Measurements from ENCODE around the gene UBE2J1. TPM values are rescaled to one million over a fixed set of nuclear protein-coding genes. Genes with fewer than 3 reads are reported as not detected.

Gene UBE2J1
- total and polyA plus RNA-seq, 8 donors, result 15.0 to 33.7 (median 29.3) TPM

- peak overlapping the region in 1 of 4 donors; percentile 37 for H3K27ac ChIP-seq
- no peak for FAIRE-seq
- no peaks in the 10 kb centered on the region for H3K36me3 ChIP-seq
- no peaks in the 10 kb centered on the region for H3K27me3 ChIP-seq
- no peak overlapping the region for H3K4me3 ChIP-seq
- TF ChIP-seq, protein P1, sequence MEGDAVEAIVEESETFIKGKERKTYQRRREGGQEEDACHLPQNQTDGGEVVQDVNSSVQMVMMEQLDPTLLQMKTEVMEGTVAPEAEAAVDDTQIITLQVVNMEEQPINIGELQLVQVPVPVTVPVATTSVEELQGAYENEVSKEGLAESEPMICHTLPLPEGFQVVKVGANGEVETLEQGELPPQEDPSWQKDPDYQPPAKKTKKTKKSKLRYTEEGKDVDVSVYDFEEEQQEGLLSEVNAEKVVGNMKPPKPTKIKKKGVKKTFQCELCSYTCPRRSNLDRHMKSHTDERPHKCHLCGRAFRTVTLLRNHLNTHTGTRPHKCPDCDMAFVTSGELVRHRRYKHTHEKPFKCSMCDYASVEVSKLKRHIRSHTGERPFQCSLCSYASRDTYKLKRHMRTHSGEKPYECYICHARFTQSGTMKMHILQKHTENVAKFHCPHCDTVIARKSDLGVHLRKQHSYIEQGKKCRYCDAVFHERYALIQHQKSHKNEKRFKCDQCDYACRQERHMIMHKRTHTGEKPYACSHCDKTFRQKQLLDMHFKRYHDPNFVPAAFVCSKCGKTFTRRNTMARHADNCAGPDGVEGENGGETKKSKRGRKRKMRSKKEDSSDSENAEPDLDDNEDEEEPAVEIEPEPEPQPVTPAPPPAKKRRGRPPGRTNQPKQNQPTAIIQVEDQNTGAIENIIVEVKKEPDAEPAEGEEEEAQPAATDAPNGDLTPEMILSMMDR (IDR thresholded peaks at IDR 0.05), result peak in 1 of 4 donors; percentile 10
- 40 to 43% methylated on average over 6 of the region's 6 CpGs for WGBS, 2 donors
- peaks cover 0 to 4% (median 3%) of the 10 kb centered on the region in 3 donors for H3K4me1 ChIP-seq
- ATAC-seq, result peak; percentile 93 to 97 (median 95)
- intact Hi-C loops (cut with DNase I), result no loop called here
- DNase-seq, result peak; percentile 65 to 83 (median 76)
- no peaks in the 10 kb centered on the region for H3K9me3 ChIP-seq
Measured at GRCh38 chr6:89375427-89376267, 23.1 kb upstream of the UBE2J1 start.

DNA sequence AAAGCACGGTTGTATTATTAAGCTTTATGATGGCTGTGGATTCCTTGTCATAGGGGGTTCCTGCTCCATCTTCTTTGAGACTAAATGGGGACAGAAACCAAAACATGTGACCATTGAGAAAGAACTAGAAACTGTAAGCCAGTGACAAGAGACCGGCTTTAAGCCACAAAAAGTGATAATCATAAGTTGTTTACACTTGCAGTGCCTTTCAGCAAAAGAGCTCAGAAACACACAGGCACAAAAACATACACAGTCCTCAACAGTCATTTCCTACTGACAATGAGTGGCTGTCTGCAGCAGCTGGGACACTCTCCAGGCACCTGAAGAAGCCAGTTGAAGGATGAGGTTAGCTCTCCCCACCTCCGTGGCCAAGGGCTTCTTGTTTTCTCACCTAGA, 20.0 kb upstream of the UBE2J1 start:
- no peaks in the 10 kb centered on the region for H3K9me3 ChIP-seq
- no peak overlapping the region for H3K4me3 ChIP-seq
- intact Hi-C loops (cut with DNase I), result no loop called here
- 43 to 51% methylated on average over 3 of the region's 3 CpGs for WGBS, 2 donors
- H3K4me1 ChIP-seq, result peaks cover 3 to 4% (median 4%) of the 10 kb centered on the region in 3 donors
- ATAC-seq (no peak), DNase-seq (no peak), FAIRE-seq (no peak)
- no peaks in the 10 kb centered on the region for H3K36me3 ChIP-seq
- TF ChIP-seq, protein P1 (IDR thresholded peaks at IDR 0.05), result no peak
- H3K27ac ChIP-seq, result no peak overlapping the region
- H3K27me3 ChIP-seq, result no peaks in the 10 kb centered on the region

- FAIRE-seq, result no peak
Measured at GRCh38 chr6:89371849-89372505, 19.5 kb upstream of the UBE2J1 start.

GRCh38 chr6:89368999-89369398, 16.5 kb upstream of the UBE2J1 start:
- intact Hi-C loops (cut with DNase I), result no loop called here
- no peaks in the 10 kb centered on the region for H3K27me3 ChIP-seq
- WGBS, 2 donors, result 3 to 8% methylated on average over 7 of the region's 7 CpGs
- TF ChIP-seq, protein P1 (IDR thresholded peaks at IDR 0.05), result peak in 3 of 4 donors; percentile 33 to 47 (median 33)
- FAIRE-seq, result no peak
- H3K9me3 ChIP-seq, result no peaks in the 10 kb centered on the region
- no peak overlapping the region for H3K4me3 ChIP-seq
- H3K27ac ChIP-seq, result no peak overlapping the region
- H3K4me1 ChIP-seq, result peaks cover 0 to 4% (median 0%) of the 10 kb centered on the region in 3 donors
- DNase-seq, result peak in 5 of 6 donors; percentile 52 to 69 (median 56)
- ATAC-seq, result peak; percentile 82 to 90 (median 86)
- no peaks in the 10 kb centered on the region for H3K36me3 ChIP-seq

More at GRCh38 chr6:89371849-89372505, 19.5 kb upstream of the UBE2J1 start:
- Histone ChIP-seq H3K27me3 (no peaks in the 10 kb centered on the region), H3K9me3 (no peaks in the 10 kb centered on the region), H3K27ac (no peak overlapping the region), H3K4me1 (peaks cover 3 to 4% (median 4%) of the 10 kb centered on the region in 3 donors), H3K36me3 (no peaks in the 10 kb centered on the region), H3K4me3 (no peak overlapping the region)
- peak; percentile 60 to 84 (median 74) for DNase-seq
- WGBS, 2 donors, result 31 to 32% methylated on average over 8 of the region's 8 CpGs
- ATAC-seq, result peak; percentile 74 to 84 (median 80)
- intact Hi-C loops (cut with DNase I), result no loop called here
- TF ChIP-seq, protein P1 (IDR thresholded peaks at IDR 0.05), result peak; percentile 81 to 89 (median 86)

All from pancreas (tissue), 10 donors.